GM19099 (cell line): Measurements from ENCODE around the gene CXorf58.

Experiments used
- POLR2A ChIP-seq: IDR thresholded peaks from 3 replicates; pipeline ENCODE4 v1.6.1; 2011; ENCODE audit warnings: low read depth; ENCODE audit not compliant: insufficient read length; ENCODE audit errors: extremely low read depth

The CXorf58 gene

DNA sequence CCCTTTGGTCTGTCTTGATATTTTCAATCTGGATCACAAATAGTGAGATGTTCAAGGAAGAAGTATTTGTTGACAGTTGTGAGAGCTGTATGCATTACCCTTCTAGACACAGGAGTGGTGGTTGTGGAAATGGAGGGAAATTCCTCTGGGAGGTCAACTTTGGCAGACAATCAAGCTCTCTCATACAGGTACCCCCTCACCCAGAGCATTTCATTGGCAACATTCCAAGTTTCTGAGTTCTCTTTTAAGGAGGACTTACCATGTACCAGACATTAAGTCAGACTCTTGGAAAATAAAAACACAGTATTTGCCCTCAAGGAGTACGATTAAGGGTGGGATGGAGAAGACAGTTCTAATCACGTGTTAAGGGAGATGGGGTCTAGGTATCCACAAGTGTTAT is 73.9 kb downstream of the CXorf58 start:
- no peak for TF ChIP-seq POLR2A

DNA sequence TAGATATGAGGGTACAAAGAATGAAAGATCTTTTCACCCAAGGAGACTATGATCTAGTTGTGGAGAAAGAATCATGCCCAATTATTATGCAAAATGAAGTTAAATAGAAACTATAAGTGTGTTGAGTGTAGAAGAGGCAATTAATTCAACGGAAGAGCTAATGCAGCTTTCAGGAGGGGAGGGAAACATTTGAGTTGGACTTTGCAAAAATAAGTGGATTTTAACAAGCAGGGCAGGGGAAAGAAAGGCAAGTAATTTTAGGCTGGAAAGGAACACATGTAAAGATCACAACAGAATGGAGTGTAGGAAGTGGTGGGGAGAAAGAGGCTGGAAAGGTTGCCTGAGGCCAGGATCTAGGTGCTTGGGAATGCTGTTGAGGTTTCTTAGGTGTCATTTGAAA is 75.1 kb downstream of the CXorf58 start:
- TF ChIP-seq POLR2A = no peak
